ENCODE measurements around the gene NKX1-1. TPM values are rescaled to one million over a fixed set of nuclear protein-coding genes. Genes with fewer than 3 reads are reported as not detected.

Gene NKX1-1
- total RNA-seq, 1 donor from 2014 or later, result not detected

- Mint-ChIP-seq H3K36me3 (ENCODE audit: low read depth) (peaks cover 4% of the 10 kb centered on the region), H3K9me3 (no peaks in the 10 kb centered on the region), H3K27ac (no peak overlapping the region), H3K4me1 (no peaks in the 10 kb centered on the region), H3K27me3 (no peaks in the 10 kb centered on the region), H3K4me3 (no peak overlapping the region)
- no peak for DNase-seq
- intact Hi-C loops (cut with micrococcal nuclease), result no loop called here
These were observed 34.8 kb downstream of the NKX1-1 start for GRCh38 chr4:1371176-1372165.

- DNase-seq, result no peak
- no peaks in the 10 kb centered on the region for H3K9me3 Mint-ChIP-seq
- intact Hi-C loops (cut with micrococcal nuclease), result no loop called here
- peaks cover 4% of the 10 kb centered on the region for H3K36me3 Mint-ChIP-seq (ENCODE audit: low read depth)
- no peaks in the 10 kb centered on the region for H3K27me3 Mint-ChIP-seq
- no peak overlapping the region for H3K4me3 Mint-ChIP-seq
- no peaks in the 10 kb centered on the region for H3K4me1 Mint-ChIP-seq
- H3K27ac Mint-ChIP-seq, result no peak overlapping the region
These were observed 35.7 kb downstream of the NKX1-1 start for GRCh38 chr4:1370321-1371124.

DNA sequence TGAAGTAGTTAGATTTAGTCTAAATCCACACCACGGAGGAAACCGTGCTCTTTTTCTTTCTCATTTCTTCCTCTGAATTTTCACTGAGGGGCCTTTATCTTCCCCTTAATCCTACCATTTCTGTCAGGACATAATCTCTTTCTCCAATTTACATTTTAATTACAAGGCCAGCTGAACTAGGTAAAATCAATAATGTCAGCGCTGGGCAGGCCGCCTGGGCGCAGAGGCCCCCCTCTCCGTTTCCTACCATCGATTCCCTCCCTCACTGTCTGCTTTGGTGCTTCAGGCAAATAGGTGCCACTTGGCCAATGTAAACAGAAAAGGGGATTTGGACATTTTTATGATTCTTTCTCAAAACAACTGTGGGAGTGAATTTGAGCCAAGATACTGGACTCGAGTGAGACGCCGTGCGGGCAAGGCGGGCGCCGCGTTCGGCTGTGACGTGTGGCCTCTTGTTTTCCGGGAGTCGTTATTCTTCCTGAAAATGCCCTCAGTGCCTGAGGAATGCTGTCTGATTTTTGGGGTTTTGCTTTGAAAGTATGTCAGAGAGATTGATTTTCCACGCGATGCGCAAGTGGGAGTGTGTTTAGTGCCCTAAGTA is 36.7 kb downstream of the NKX1-1 start:
- Mint-ChIP-seq H3K9me3 (no peaks in the 10 kb centered on the region), H3K4me1 (no peaks in the 10 kb centered on the region), H3K27ac (no peak overlapping the region), H3K36me3 (ENCODE audit: low read depth) (peaks cover 2% of the 10 kb centered on the region), H3K27me3 (no peaks in the 10 kb centered on the region), H3K4me3 (no peak overlapping the region)
- intact Hi-C loops (cut with micrococcal nuclease), result no loop called here
- no peak for DNase-seq

- Mint-ChIP-seq H3K9me3 (no peaks in the 10 kb centered on the region), H3K4me3 (no peak overlapping the region), H3K27ac (no peak overlapping the region), H3K36me3 (ENCODE audit: low read depth) (peaks cover 2% of the 10 kb centered on the region), H3K27me3 (no peaks in the 10 kb centered on the region), H3K4me1 (no peaks in the 10 kb centered on the region)
- intact Hi-C loops (cut with micrococcal nuclease), result no loop called here
- DNase-seq, result no peak
These were observed 37.2 kb downstream of the NKX1-1 start for GRCh38 chr4:1369091-1369450.

DNA sequence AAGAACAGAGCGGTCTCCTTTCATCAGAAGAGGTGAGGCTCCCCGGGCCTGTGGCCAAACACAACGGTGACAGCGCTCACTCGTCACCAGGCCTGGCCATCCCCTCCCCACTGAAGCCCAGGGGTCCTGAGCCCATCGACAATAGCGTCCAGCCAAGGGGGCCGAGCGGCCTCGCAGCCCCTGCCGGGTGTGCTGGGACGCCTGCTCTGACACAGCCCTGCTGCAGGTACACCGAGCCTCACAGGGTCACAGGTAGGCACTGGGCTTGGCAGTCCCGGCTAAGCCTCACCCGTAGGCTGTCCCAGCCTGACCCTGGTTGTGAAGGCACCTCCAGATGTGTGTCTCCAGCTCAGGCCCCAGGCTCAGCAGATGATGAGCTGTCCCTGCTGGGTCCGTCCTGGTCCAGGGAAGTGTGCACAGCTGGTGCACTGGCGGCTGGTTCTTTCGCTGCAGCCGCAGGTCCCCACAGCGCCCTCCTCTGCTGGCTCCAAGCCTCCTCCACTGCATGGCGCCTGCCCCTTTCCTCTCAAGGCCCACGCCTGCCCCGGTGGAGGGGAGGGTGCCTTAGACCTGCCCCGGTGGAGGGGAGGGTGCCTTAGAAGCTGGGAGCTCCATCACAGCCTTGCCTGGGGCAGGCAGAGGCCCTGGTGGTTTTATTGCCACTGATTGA is 37.7 kb downstream of the NKX1-1 start:
- Mint-ChIP-seq H3K4me3 (no peak overlapping the region), H3K9me3 (no peaks in the 10 kb centered on the region), H3K4me1 (no peaks in the 10 kb centered on the region), H3K36me3 (ENCODE audit: low read depth) (peaks cover 2% of the 10 kb centered on the region), H3K27me3 (no peaks in the 10 kb centered on the region), H3K27ac (no peak overlapping the region)
- DNase-seq, result no peak
- intact Hi-C loops (cut with micrococcal nuclease), result no loop called here

- DNase-seq, result no peak
- Mint-ChIP-seq H3K36me3 (ENCODE audit: low read depth) (peaks cover 2% of the 10 kb centered on the region), H3K27ac (no peak overlapping the region), H3K4me3 (no peak overlapping the region), H3K27me3 (no peaks in the 10 kb centered on the region), H3K4me1 (no peaks in the 10 kb centered on the region), H3K9me3 (no peaks in the 10 kb centered on the region)
- intact Hi-C loops (cut with micrococcal nuclease), result no loop called here
These were observed 38.3 kb downstream of the NKX1-1 start for GRCh38 chr4:1367936-1368289.

DNA sequence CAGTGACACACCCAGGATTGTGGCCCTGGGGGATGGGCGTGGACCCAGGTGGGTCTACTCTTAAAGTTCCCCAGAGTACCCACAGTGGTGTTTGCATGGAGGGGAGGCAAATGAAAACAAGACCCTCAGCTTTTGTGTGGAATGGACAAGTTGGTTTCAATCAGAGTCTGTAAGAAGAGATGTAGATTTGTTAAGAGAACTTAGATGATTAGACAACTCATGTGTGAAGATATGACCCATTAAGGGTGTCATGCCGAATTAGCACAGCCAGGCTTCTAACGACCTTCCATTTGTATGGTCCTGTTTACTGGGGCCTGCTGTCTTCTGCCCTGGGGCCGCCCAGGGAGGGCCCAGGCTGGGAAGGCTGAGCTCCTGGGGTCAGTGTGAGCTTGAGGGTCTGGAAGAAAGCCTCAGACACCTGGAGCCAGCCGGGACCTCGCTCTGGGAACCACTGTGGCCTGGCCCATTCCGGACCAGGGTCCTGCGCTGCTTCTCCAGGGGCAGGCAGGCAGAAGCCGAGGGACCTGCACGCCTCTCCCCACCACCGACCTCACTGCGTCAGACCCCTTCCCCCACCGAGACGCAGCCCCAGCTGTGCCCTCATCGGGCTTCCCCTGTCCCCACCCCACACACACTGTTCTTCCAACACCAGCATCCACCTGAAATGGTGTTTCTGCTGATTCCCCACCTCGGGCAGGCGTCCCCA is 38.9 kb downstream of the NKX1-1 start:
- no peak for DNase-seq
- no peak overlapping the region for H3K4me3 Mint-ChIP-seq
- no peaks in the 10 kb centered on the region for H3K4me1 Mint-ChIP-seq

DNA sequence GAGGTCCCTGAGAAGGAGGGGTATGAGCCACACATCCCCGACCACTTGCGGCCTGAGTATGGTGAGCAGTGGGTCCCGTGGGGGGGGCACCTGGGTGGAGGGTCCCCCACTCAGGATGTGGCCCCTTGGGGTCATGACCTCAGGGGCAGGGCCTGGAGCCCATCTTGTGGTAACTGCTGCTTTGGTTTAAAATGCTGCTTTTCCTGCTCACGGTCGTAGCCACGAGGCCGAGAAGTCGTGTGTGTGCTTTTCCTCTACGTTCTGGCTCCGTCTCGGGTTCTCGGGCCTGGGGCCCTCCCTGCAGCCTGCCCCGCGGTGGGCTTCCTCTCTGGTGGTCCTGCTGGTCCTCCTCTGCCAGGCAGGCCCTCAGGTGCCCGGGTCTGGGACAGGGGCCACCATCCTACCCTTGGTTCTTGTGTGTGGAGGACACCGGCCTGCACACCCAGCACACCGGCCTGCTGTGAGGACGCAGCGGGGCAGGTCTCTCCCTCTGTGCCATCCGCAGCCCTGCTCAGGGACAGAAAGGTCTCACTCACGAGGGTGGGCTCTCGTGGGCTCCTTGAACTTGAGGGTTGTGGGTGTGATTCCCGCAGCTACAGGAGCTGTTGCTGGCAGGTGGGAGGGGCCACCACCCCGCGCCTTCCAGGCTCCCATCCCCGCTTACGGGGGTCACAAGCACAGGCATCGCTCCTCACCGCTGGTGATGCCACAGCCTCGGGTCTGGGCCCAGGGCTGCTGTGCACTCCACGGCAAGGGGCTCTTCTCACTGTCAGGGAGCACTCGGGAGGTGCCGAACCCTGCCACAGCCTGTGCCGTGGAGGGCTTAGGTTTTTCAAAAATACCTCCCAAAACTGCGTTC is 39.6 kb downstream of the NKX1-1 start:
- Mint-ChIP-seq H3K27ac (no peak overlapping the region), H3K9me3 (no peaks in the 10 kb centered on the region), H3K36me3 (ENCODE audit: low read depth) (no peaks in the 10 kb centered on the region), H3K27me3 (no peaks in the 10 kb centered on the region), H3K4me1 (no peaks in the 10 kb centered on the region), H3K4me3 (no peak overlapping the region)
- no peak for DNase-seq
- intact Hi-C loops (cut with micrococcal nuclease), result no loop called here

More for the DNA sequence above, 38.9 kb downstream of the NKX1-1 start:
- peaks cover 2% of the 10 kb centered on the region for H3K36me3 Mint-ChIP-seq (ENCODE audit: low read depth)
- H3K27ac Mint-ChIP-seq, result no peak overlapping the region
- intact Hi-C loops (cut with micrococcal nuclease), result no loop called here
- no peaks in the 10 kb centered on the region for H3K9me3 Mint-ChIP-seq
- H3K27me3 Mint-ChIP-seq, result no peaks in the 10 kb centered on the region

- no peaks in the 10 kb centered on the region for H3K36me3 Mint-ChIP-seq (ENCODE audit: low read depth)
These were observed 40.7 kb downstream of the NKX1-1 start for GRCh38 chr4:1365271-1366178.

DNA sequence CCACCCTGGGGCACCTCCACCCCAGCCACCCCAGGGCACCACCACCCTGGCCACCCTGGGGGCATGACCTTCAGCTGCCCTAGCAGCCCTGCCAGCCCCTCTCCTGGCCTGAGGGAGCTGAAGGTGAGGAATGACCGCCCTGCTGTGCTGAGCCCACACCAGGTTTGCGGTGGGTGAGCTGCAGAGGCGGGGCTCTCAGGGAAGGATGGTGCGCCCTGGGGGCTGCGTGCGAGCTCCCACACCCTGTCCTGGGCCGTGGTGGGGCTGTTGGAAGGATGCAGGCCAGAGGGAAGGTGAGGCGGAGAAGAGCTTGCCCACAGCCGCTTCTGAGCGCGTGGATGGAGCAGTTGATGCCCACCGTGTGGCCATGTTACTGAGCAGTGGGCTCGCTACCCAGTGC is 41.5 kb downstream of the NKX1-1 start:
- H3K9me3 Mint-ChIP-seq, result no peaks in the 10 kb centered on the region
- H3K27me3 Mint-ChIP-seq, result no peaks in the 10 kb centered on the region
- no peak overlapping the region for H3K4me3 Mint-ChIP-seq
- no peak overlapping the region for H3K27ac Mint-ChIP-seq
- no peaks in the 10 kb centered on the region for H3K4me1 Mint-ChIP-seq
- DNase-seq, result no peak
- no peaks in the 10 kb centered on the region for H3K36me3 Mint-ChIP-seq (ENCODE audit: low read depth)
- intact Hi-C loops (cut with micrococcal nuclease), result no loop called here

More at GRCh38 chr4:1365271-1366178, 40.7 kb downstream of the NKX1-1 start:
- Mint-ChIP-seq H3K27ac (no peak overlapping the region), H3K27me3 (no peaks in the 10 kb centered on the region), H3K4me1 (no peaks in the 10 kb centered on the region), H3K4me3 (no peak overlapping the region), H3K9me3 (no peaks in the 10 kb centered on the region)
- DNase-seq, result no peak
- intact Hi-C loops (cut with micrococcal nuclease), result no loop called here

DNA sequence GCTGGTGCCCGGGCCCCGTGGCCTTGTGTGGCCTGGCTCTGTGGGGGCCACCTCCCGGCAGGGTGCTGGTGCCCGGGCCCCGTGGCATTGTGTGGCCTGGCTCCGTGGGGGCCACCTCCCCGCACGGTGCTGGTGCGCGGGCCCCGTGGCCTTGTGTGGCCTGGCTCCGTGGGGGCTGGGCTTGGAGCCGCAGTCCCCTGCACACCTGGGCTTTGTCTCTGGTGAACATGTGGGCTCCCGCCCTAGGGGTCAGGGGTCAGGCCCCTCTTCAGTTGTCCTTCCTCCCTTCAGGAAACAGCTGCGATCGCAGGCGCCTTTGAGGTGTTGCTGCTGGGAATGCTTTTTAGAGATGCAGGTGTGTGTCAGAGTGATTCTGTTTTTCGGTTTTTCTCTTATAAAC is 42.0 kb downstream of the NKX1-1 start:
- intact Hi-C loops (cut with micrococcal nuclease), result no loop called here
- H3K27ac Mint-ChIP-seq, result no peak overlapping the region

DNA sequence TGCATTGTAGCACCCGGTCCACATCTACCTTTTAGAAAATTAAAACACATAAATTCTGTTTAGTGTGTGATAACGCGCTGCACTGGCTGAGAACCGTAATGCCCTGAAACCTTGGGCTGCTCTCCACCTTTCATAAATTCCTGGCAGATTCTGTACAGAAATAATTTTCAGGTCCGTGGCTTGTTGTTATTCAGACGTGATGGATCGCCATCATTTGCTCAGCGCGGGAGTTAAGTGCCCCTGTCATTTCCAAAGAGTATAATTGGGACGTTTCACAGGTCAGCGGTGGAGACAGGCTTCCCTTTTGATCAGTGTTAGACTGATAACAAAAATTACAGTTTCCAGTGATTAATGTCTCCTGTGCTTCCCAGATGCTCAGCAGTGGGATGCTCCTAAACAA is 42.7 kb downstream of the NKX1-1 start:
- no peak overlapping the region for H3K27ac Mint-ChIP-seq
- no peaks in the 10 kb centered on the region for H3K9me3 Mint-ChIP-seq
- intact Hi-C loops (cut with micrococcal nuclease), result no loop called here
- no peak for DNase-seq
- H3K4me1 Mint-ChIP-seq, result no peaks in the 10 kb centered on the region
- H3K4me3 Mint-ChIP-seq, result no peak overlapping the region
- H3K36me3 Mint-ChIP-seq (ENCODE audit: low read depth), result no peaks in the 10 kb centered on the region
- H3K27me3 Mint-ChIP-seq, result no peaks in the 10 kb centered on the region

More for the DNA sequence above, 42.0 kb downstream of the NKX1-1 start:
- no peaks in the 10 kb centered on the region for H3K4me1 Mint-ChIP-seq
- H3K4me3 Mint-ChIP-seq, result no peak overlapping the region
- H3K9me3 Mint-ChIP-seq, result no peaks in the 10 kb centered on the region
- no peaks in the 10 kb centered on the region for H3K36me3 Mint-ChIP-seq (ENCODE audit: low read depth)
- DNase-seq, result no peak
- no peaks in the 10 kb centered on the region for H3K27me3 Mint-ChIP-seq
